A673 (cell line): ENCODE results near the gene DCHS1.

Experiments used
- CTCF ChIP-seq: fragments of 300-800, 200-600 bp; sonication (generic); conservative IDR thresholded peaks from 2 replicates; pipeline ENCODE4 v1.5.1; 2017; ENCODE audit warnings: low read depth, mild to moderate bottlenecking, antibody characterized with exemption, low read length, moderate library complexity, mixed read lengths
- EZH2 ChIP-seq: fragments of 200-600 bp; sonication (generic); IDR thresholded peaks from 2 replicates; pipeline ENCODE4 v1.6.1; 2017; ENCODE audit warnings: borderline replicate concordance, low read depth, mild to moderate bottlenecking, mixed read lengths, antibody characterized with exemption, low read length; ENCODE audit not compliant: poor library complexity, severe bottlenecking

- TF ChIP-seq CTCF = no peak
- no peak for TF ChIP-seq EZH2
Measured at GRCh38 chr11:6642957-6643356, 12.7 kb downstream of the DCHS1 start.
